AG09319 (cell line): Measurements from ENCODE around the gene CHSY3.

Source experiments
- DNase-seq: peaks from one replicate; pipeline ENCODE4 v3.0.0-alpha.2; 2010; ENCODE audit warnings: low read depth; ENCODE audit errors: extremely low read depth
- TF ChIP-seq, protein P1 (sequence below): IDR thresholded peaks from 2 replicates; pipeline ENCODE4 v1.5.1; 2011; ENCODE audit warnings: low read depth, mild to moderate bottlenecking, inconsistent platforms, low read length, moderate library complexity

Gene CHSY3

DNA sequence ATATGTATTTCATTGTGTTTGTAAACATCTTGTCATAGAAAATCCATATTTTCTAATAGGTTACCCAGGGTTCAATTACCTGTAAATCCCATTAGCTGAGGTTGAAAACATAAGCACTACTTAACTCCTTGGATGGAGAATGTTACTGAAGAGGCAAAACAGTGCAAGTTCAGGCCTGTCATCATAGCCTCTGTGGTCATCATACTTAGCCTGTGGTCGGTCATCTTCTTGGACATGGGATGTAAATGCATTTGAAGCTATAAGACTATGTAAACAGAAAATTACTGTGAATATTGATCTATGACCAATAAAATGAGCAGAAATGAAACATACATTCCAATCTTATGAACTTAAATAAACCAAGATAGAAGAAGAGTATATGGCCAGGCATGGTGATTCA is 164.7 kb downstream of the CHSY3 start:
- TF ChIP-seq, protein P1, sequence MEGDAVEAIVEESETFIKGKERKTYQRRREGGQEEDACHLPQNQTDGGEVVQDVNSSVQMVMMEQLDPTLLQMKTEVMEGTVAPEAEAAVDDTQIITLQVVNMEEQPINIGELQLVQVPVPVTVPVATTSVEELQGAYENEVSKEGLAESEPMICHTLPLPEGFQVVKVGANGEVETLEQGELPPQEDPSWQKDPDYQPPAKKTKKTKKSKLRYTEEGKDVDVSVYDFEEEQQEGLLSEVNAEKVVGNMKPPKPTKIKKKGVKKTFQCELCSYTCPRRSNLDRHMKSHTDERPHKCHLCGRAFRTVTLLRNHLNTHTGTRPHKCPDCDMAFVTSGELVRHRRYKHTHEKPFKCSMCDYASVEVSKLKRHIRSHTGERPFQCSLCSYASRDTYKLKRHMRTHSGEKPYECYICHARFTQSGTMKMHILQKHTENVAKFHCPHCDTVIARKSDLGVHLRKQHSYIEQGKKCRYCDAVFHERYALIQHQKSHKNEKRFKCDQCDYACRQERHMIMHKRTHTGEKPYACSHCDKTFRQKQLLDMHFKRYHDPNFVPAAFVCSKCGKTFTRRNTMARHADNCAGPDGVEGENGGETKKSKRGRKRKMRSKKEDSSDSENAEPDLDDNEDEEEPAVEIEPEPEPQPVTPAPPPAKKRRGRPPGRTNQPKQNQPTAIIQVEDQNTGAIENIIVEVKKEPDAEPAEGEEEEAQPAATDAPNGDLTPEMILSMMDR = no peak
- no peak for DNase-seq

DNA sequence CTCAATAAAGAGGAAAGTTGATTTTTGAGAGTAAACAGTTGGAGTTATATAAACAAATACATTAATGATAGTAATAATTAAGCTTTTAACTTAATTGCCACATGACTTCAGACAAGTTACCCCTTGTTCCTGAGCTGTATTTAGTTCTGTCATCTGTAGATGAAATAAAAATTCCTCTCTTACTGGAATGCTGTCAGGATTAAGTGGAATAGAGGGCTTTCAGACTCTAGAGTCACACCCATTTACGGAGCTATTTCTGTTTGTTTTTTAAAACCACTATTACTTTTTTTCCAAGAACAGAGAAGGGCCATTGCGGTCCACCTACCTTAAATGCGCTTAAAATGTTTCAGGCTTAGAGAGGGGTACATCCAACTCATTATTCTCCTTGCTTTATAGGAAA is 170.6 kb downstream of the CHSY3 start:
- TF ChIP-seq, protein P1 = no peak
- DNase-seq = no peak

DNA sequence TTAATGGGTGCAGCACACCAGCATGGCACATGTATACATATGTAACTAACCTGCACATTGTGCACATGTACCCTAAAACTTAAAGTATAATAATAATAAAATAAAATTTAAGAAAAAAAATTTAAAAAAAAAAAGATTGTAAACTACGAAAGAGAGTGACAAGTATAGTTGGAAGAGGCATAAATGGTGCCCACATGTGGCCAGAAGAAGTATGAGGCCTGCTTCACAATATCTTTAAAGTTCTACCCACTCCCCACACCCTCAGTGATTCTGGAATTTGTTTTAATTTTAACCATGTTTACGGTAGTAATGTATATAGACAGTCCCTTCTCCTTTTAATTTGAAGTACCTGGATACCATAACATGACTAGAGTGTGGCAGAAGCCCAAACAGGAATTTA is 172.7 kb downstream of the CHSY3 start:
- TF ChIP-seq, protein P1 = peak; percentile 14
- no peak for DNase-seq

DNA sequence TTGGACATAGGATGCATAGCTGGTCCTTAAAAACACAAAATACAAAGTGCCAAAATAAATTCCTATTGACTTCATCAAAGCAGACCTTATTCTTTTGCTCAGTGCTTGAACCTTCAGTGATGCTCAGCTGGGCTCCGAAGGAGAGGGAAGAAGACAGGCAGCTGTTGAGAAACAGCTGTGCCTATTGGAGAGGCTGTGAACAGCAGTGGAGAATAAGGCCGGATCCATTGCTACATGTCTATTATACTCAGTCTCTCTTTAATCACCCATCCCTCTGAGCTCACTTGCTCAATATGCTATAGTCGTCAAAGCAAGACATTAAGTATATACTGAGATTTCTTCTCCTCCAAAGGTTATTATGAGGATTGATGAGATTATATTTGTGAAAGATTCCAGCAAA is 174.4 kb downstream of the CHSY3 start:
- DNase-seq = no peak
- TF ChIP-seq, protein P1 = no peak

DNA sequence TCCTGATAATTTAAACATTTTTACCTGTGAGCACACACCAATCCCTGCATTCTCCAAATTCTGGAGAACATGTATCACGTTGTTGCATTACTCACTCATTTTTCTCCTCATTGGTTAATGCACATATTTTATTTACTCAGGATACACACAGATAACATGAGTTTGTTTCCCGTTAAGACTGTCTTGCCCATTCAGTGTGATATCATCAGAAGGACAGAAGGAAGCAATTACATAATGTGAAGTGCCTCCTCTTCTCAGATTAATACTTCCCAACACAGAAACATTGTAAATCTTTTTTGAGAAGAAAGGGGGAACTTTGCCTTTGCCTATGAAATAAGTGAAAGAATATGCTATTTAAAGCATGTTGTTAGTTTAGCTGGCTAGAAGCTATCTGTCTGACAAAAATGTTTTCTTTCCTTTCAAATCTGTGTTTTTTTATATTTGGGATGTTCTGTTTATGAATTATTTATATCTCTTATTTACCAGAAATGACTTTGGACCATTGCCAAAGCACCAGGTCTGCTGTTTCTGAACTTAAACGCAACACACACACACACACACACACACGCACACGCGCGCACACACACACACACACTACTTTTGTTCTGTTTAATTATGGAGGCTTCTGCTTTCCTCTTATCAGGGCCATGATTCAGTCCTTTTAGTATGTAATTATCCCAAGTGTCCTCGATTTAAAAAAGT is 186.5 kb downstream of the CHSY3 start:
- no peak for DNase-seq
- TF ChIP-seq, protein P1 = no peak

DNA sequence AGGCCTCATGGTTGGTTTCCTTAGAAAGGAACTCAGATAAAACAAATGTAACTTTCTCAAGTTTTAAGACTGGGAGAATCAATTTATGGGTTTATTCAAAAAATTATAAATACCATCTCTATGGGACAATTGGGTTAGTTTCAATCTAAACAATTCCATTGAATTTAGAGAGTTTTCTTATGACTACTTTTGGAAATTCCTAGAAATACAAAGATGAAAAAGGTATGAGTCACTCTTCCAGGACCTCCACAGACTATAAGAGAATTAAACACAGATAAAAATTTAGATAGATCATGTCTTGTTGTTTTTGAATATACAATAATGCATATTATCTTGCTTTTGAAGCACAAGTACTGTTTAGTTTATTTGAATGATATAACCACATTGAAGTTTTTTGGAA is 188.7 kb downstream of the CHSY3 start:
- TF ChIP-seq, protein P1 = no peak
- DNase-seq = no peak

DNA sequence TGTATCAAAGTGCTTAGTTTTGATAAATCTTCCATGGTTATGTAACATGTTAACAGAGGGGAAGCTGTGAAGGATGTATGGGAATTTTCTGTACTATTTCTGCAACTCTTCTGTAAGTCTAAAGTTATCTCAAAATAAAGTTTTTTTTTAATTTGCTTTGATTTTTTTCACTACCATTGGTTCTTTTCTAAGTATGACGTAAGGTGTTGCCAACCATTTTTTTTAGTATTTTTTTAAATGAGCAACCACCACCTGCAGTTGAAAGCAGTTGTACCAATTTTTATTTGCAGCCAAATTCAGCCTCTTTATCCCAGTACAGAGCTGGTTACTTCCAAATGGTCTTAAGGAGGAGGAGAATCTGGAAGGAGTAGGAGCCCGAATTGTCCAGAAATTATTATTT is 192.2 kb downstream of the CHSY3 start:
- TF ChIP-seq, protein P1 = no peak

More for the DNA sequence above, 192.2 kb downstream of the CHSY3 start:
- DNase-seq = no peak
